ENCODE measurements around the gene USP40. TPM values are rescaled to one million over a fixed set of nuclear protein-coding genes. Genes with fewer than 3 reads are reported as not detected.

The USP40 gene
- polyA plus RNA-seq, 2 of the 4 experiments (the other 2 are of a cell fraction): 22.9 to 57.0 TPM

GRCh38 chr2:233429175-233429897, 137.2 kb downstream of the USP40 start:
- DNase-seq (ENCODE audit: low read depth in 1 of 2, low spot score in 1 of 2): no peak
- CTCF ChIA-PET: interaction anchor here (1.0 to 23.2 kb wide), 4 partner anchors 14 to 404 kb away, joined by 3 to 356 read pairs (median 4); partner anchors contain the start of gene ATG16L1
- peak; percentile 31 to 35; a peak in 4 of 6 replicates for ATAC-seq
- no peak for TF ChIP-seq NFE2L2 (conservative IDR thresholded peaks at IDR 0.05; ENCODE audit: low read length)
- no peak for TF ChIP-seq GATA3 (IDR thresholded peaks at IDR 0.05; ENCODE audit: borderline replicate concordance)
- TF ChIP-seq EP300 (IDR thresholded peaks at IDR 0.05): no peak
- no peak for TF ChIP-seq MAFK (IDR thresholded peaks at IDR 0.05; ENCODE audit: partially characterized antibody)
- no peak for TF ChIP-seq PHF8 (IDR thresholded peaks at IDR 0.05; ENCODE audit: borderline replicate concordance, low read depth)
- TF ChIP-seq PBX3 (IDR thresholded peaks at IDR 0.05): no peak
- TF ChIP-seq KDM5A (IDR thresholded peaks at IDR 0.05): no peak
- TF ChIP-seq HOXA7 (CRISPR knock-in tag; IDR thresholded peaks at IDR 0.05): no peak
- no peak for TF ChIP-seq FOSB (CRISPR knock-in tag; IDR thresholded peaks at IDR 0.05)
- no peak for TF ChIP-seq POLR2A (IDR thresholded peaks at IDR 0.05; ENCODE audit: low read length)
- TF ChIP-seq BHLHE40 (IDR thresholded peaks at IDR 0.05; ENCODE audit: low read depth, low read length): no peak
- no peak for TF ChIP-seq RFX5 (IDR thresholded peaks at IDR 0.05)
- TF ChIP-seq KDM1A (IDR thresholded peaks at IDR 0.05; ENCODE audit: low read depth): no peak
- no peak for TF ChIP-seq HEYL (CRISPR knock-in tag; IDR thresholded peaks at IDR 0.05)
- no peak for TF ChIP-seq JUNB (IDR thresholded peaks at IDR 0.05)
- TF ChIP-seq RNF2 (IDR thresholded peaks at IDR 0.05; ENCODE audit: borderline replicate concordance, low read depth): no peak
- no peak for TF ChIP-seq HDAC2 (IDR thresholded peaks at IDR 0.05)
- TF ChIP-seq RAD21 (conservative IDR thresholded peaks at IDR 0.05 in 1 of 2, IDR thresholded peaks at IDR 0.05 in 1 of 2): no peak
- FAIRE-seq: no peak
- Histone ChIP-seq H3K4me2 (peak overlapping the region; percentile 63), H3K4me1 (peaks cover 84% of the 10 kb centered on the region), H3K4me3 (no peak overlapping the region), H3K9me3 (peaks cover 10% of the 10 kb centered on the region), H3K27ac (peak overlapping the region; percentile 95 to 99)
- POLR2A ChIA-PET: no interaction called here
- 65% methylated on average over 20 of the region's 20 CpGs for whole genome bisulfite sequencing (ENCODE audit: missing lambda C conversion rate)

GRCh38 chr2:233428438-233428837, 138.1 kb downstream of the USP40 start:
- Histone ChIP-seq H3K4me2 (peak overlapping the region; percentile 63), H3K4me3 (no peak overlapping the region), H3K27ac (peak overlapping the region; percentile 95 to 99), H3K9me3 (peaks cover 10% of the 10 kb centered on the region), H3K4me1 (peaks cover 87% of the 10 kb centered on the region)
- WGBS (ENCODE audit: missing lambda C conversion rate): 91% methylated on average over 7 of the region's 7 CpGs
- ChIA-PET CTCF (interaction anchor here (0.6 to 23.2 kb wide), 4 partner anchors 14 to 404 kb away, joined by 3 to 356 read pairs (median 6); no protein-coding TSS in a partner anchor), POLR2A (no interaction called here)
- FAIRE-seq (no peak), DNase-seq (ENCODE audit: low read depth in 1 of 2, low spot score in 1 of 2) (no peak), ATAC-seq (peak in 1 of 2 experiments; percentile 4; a peak in 1 of 6 replicates)
- no peak for TF ChIP-seq JUN (IDR thresholded peaks at IDR 0.05)
- no peak for TF ChIP-seq CHD4 (IDR thresholded peaks at IDR 0.05; ENCODE audit: borderline replicate concordance)
- TF ChIP-seq PBX3 (IDR thresholded peaks at IDR 0.05): no peak
- TF ChIP-seq PHF8 (IDR thresholded peaks at IDR 0.05; ENCODE audit: borderline replicate concordance, low read depth): no peak
- no peak for TF ChIP-seq POLR2AphosphoS2 (conservative IDR thresholded peaks at IDR 0.05; ENCODE audit: low read length)
- TF ChIP-seq HOXB13 (CRISPR knock-in tag; IDR thresholded peaks at IDR 0.05; ENCODE audit: low read depth): no peak
- no peak for TF ChIP-seq SMC3 (IDR thresholded peaks at IDR 0.05)
- TF ChIP-seq ZC3H11A (IDR thresholded peaks at IDR 0.05): no peak
- no peak for TF ChIP-seq NR3C1 (IDR thresholded peaks at IDR 0.05)
- TF ChIP-seq ZFP36 (IDR thresholded peaks at IDR 0.05; ENCODE audit: borderline replicate concordance, partially characterized antibody): no peak
